Heart left ventricle (tissue), 13 donors: ENCODE results near the gene JMJD7.

Experiments
- CTCF ChIP-seq, 12 donors: fragments of 200-600 bp; sonication (generic) in 4 of 12; IDR thresholded peaks; one replicate each; pipeline versions ENCODE4 v1.5.0 to v1.8.0; 2018 to 2022; ENCODE audit warnings: antibody characterized with exemption in 12 of 12, mild to moderate bottlenecking in 5 of 12
- POLR2A ChIP-seq, 2 donors: fragments of 450-650 bp; IDR thresholded peaks; one replicate each; pipeline ENCODE4 v1.6.1; 2017; ENCODE audit warnings: antibody characterized with exemption in 2 of 2, mild to moderate bottlenecking in 2 of 2, moderate library complexity in 2 of 2
- donor health status: ischemic (EF 13 %, LVEDD 7.1; RV severe dilation, severe dysfunction).
- donor health status: DM: no; HTN: yes; CAD: no.
- donor health status: DM: no; HTN: no; CAD: no.
- donor health status: ischemic (EF 25% LVEDD 6.9; RV normal size, moderate dysfunction).
- donor health status: ischemic (EF 25% LVEDD 5.7; RV mildly dilated, moderate dysfunction).
- donor health status: ischemic (EF 35%, LVEDD 5.7; RV mildly dilated, moderate dysfunction).
- donor health status: nonischemic (EF 11% LVEDD 7.7; RV severe dilation, severe dysfunction).
- donor health status: DM: yes; HTN: yes; CAD: no.
- donor health status: PGD.
- donor health status: ischemic (EF 29% LVEDD 5.4; RV normal size, mild dysfunction).
- donor health status: nonischemic (EF 23%, LVEDD 6.1; RV moderate dilation, normal function).

GRCh38 chr15:41840673-41841072 is 12.8 kb downstream of the JMJD7 start:
- TF ChIP-seq CTCF (IDR thresholded peaks at IDR 0.05) (no peak), POLR2A (IDR thresholded peaks at IDR 0.05) (no peak)
